Skin epidermis (tissue), 12 donors: ENCODE results near the gene HOXC10.

Experiments used
- H3K27ac ChIP-seq, 21 experiments: fragments of 200-600 bp; sonication (generic) in 11 of 21; one replicate each; pipeline ENCODE4 v1.5.0; 2020; ENCODE audit warnings: mild to moderate bottlenecking in 3 of 21, inconsistent platforms in 2 of 21, moderate library complexity in 2 of 21
- H3K4me3 ChIP-seq, 7 experiments: fragments of 200-600 bp; sonication (generic) in 2 of 7; one replicate each; pipeline ENCODE4 v1.5.0; 2020; ENCODE audit warnings: inconsistent platforms in 2 of 7, mild to moderate bottlenecking in 2 of 7, moderate library complexity in 1 of 7

Gene HOXC10

GRCh38 chr12:53961025-53961761 lies 23.8 kb upstream of the HOXC10 start:
- Histone ChIP-seq H3K4me3 (no peak overlapping the region), H3K27ac (no peak overlapping the region)

GRCh38 chr12:53963005-53963404 lies 21.9 kb upstream of the HOXC10 start:
- no peak overlapping the region for H3K27ac ChIP-seq
- no peak overlapping the region for H3K4me3 ChIP-seq

GRCh38 chr12:53963434-53964314 lies 21.3 kb upstream of the HOXC10 start:
- no peak overlapping the region for H3K4me3 ChIP-seq
- H3K27ac ChIP-seq = no peak overlapping the region

- H3K4me3 ChIP-seq = no peak overlapping the region
- H3K27ac ChIP-seq = no peak overlapping the region
Measured at GRCh38 chr12:53964315-53964713, 20.6 kb upstream of the HOXC10 start.

- peak overlapping the region in 2 of 21 experiments; percentile 0 to 13 for H3K27ac ChIP-seq
Measured at GRCh38 chr12:53965281-53966084, 19.5 kb upstream of the HOXC10 start.

GRCh38 chr12:53966085-53966384 lies 18.9 kb upstream of the HOXC10 start:
- Histone ChIP-seq H3K4me3 (no peak overlapping the region), H3K27ac (peak overlapping the region in 3 of 21 experiments; percentile 0 to 18 (median 2))

More at GRCh38 chr12:53965281-53966084, 19.5 kb upstream of the HOXC10 start:
- H3K4me3 ChIP-seq = no peak overlapping the region

GRCh38 chr12:53966385-53967133 lies 18.4 kb upstream of the HOXC10 start:
- H3K27ac ChIP-seq = peak overlapping the region in 4 of 21 experiments; percentile 0 to 18 (median 2)
- H3K4me3 ChIP-seq = no peak overlapping the region

- Histone ChIP-seq H3K4me3 (no peak overlapping the region), H3K27ac (peak overlapping the region in 1 of 21 experiments; percentile 62)
Measured at GRCh38 chr12:53967421-53967925, 17.5 kb upstream of the HOXC10 start.

GRCh38 chr12:53968214-53969127 lies 16.5 kb upstream of the HOXC10 start:
- Histone ChIP-seq H3K27ac (peak overlapping the region in 5 of 21 experiments; percentile 10 to 71 (median 24)), H3K4me3 (no peak overlapping the region)

- Histone ChIP-seq H3K27ac (no peak overlapping the region), H3K4me3 (no peak overlapping the region)
Measured at GRCh38 chr12:53969588-53970259, 15.2 kb upstream of the HOXC10 start.

GRCh38 chr12:53970451-53970850 lies 14.5 kb upstream of the HOXC10 start:
- Histone ChIP-seq H3K27ac (no peak overlapping the region), H3K4me3 (no peak overlapping the region)

- H3K4me3 ChIP-seq = no peak overlapping the region
Measured at GRCh38 chr12:53971129-53971528, 13.8 kb upstream of the HOXC10 start.

GRCh38 chr12:53971686-53972085 lies 13.3 kb upstream of the HOXC10 start:
- H3K4me3 ChIP-seq = no peak overlapping the region
- H3K27ac ChIP-seq = no peak overlapping the region

More at GRCh38 chr12:53971129-53971528, 13.8 kb upstream of the HOXC10 start:
- no peak overlapping the region for H3K27ac ChIP-seq

GRCh38 chr12:53972152-53972702 lies 12.7 kb upstream of the HOXC10 start:
- peak overlapping the region in 1 of 7 experiments; percentile 48 for H3K4me3 ChIP-seq
- peak overlapping the region in 4 of 21 experiments; percentile 74 to 90 (median 79) for H3K27ac ChIP-seq

- H3K27ac ChIP-seq = peak within 1 kb of the TSS in 15 of 21 experiments; percentile 25 to 90 (median 74)
- H3K4me3 ChIP-seq = peak within 1 kb of the TSS; percentile 15 to 48 (median 30)
Measured at GRCh38 chr12:53972722-53973235, 12.2 kb upstream of the HOXC10 start, which contains the start of gene HOXC11. Gene HOXC11, plus strand, starts transcription at chr12:53973126. Its CDS starts 116 bp downstream, at chr12:53973242.

GRCh38 chr12:53973236-53974042 lies 11.5 kb upstream of the HOXC10 start:
- Histone ChIP-seq H3K4me3 (peak overlapping the region; percentile 15 to 48 (median 30)), H3K27ac (peak overlapping the region in 15 of 21 experiments; percentile 25 to 90 (median 74))
